Measurements from ENCODE around the gene PET100.

PET100 gene

GRCh38 chr19:7597689-7598088, 31.9 kb upstream of the PET100 start:
- no peak overlapping the region for H3K4me2 ChIP-seq (ENCODE audit: low read length)
- H3K36me3 ChIP-seq (ENCODE audit: control insufficient read depth, low read length), result no peaks in the 10 kb centered on the region
- H3K27ac ChIP-seq (ENCODE audit: low read depth, low read length), result no peak overlapping the region
- H3K27me3 ChIP-seq (ENCODE audit: control insufficient read depth, low read length), result peaks cover 17% of the 10 kb centered on the region
- H3K4me1 ChIP-seq (ENCODE audit: control insufficient read depth, low read length), result peaks cover 6% of the 10 kb centered on the region
- no peak overlapping the region for H3K4me3 ChIP-seq (ENCODE audit: low read length)
- H3K9me2 ChIP-seq (replicated peaks; ENCODE audit: control insufficient read depth, low read length), result no peaks in the 10 kb centered on the region
- H3K79me2 ChIP-seq (ENCODE audit: control insufficient read depth, low read length), result no peaks in the 10 kb centered on the region
- TF ChIP-seq EZH2phosphoT487 (IDR thresholded peaks at IDR 0.05; ENCODE audit: borderline replicate concordance, low read length), result no peak
- TF ChIP-seq, protein P1, sequence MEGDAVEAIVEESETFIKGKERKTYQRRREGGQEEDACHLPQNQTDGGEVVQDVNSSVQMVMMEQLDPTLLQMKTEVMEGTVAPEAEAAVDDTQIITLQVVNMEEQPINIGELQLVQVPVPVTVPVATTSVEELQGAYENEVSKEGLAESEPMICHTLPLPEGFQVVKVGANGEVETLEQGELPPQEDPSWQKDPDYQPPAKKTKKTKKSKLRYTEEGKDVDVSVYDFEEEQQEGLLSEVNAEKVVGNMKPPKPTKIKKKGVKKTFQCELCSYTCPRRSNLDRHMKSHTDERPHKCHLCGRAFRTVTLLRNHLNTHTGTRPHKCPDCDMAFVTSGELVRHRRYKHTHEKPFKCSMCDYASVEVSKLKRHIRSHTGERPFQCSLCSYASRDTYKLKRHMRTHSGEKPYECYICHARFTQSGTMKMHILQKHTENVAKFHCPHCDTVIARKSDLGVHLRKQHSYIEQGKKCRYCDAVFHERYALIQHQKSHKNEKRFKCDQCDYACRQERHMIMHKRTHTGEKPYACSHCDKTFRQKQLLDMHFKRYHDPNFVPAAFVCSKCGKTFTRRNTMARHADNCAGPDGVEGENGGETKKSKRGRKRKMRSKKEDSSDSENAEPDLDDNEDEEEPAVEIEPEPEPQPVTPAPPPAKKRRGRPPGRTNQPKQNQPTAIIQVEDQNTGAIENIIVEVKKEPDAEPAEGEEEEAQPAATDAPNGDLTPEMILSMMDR (IDR thresholded peaks at IDR 0.05; ENCODE audit: low read depth, low read length, poor library complexity, severe bottlenecking), result no peak
- no peaks in the 10 kb centered on the region for H4K20me1 ChIP-seq (ENCODE audit: control insufficient read depth, insufficient read depth, low read depth, low read length)
- H3F3A ChIP-seq (ENCODE audit: control insufficient read depth, insufficient read depth), result no peaks in the 10 kb centered on the region
- H3K9me3 ChIP-seq (ENCODE audit: control insufficient read depth, insufficient read depth, low read length), result no peaks in the 10 kb centered on the region

GRCh38 chr19:7598180-7598579, 31.4 kb upstream of the PET100 start:
- Histone ChIP-seq H3K27ac (ENCODE audit: low read depth, low read length) (no peak overlapping the region), H3K27me3 (ENCODE audit: control insufficient read depth, low read length) (peaks cover 17% of the 10 kb centered on the region), H3K79me2 (ENCODE audit: control insufficient read depth, low read length) (no peaks in the 10 kb centered on the region), H3K4me1 (ENCODE audit: control insufficient read depth, low read length) (peaks cover 6% of the 10 kb centered on the region), H3F3A (ENCODE audit: control insufficient read depth, insufficient read depth) (no peaks in the 10 kb centered on the region), H3K9me2 (replicated peaks; ENCODE audit: control insufficient read depth, low read length) (no peaks in the 10 kb centered on the region), H3K4me2 (ENCODE audit: low read length) (no peak overlapping the region), H4K20me1 (ENCODE audit: control insufficient read depth, insufficient read depth, low read depth, low read length) (no peaks in the 10 kb centered on the region), H3K9me3 (ENCODE audit: control insufficient read depth, insufficient read depth, low read length) (no peaks in the 10 kb centered on the region), H3K36me3 (ENCODE audit: control insufficient read depth, low read length) (no peaks in the 10 kb centered on the region), H3K4me3 (ENCODE audit: low read length) (no peak overlapping the region)
- TF ChIP-seq, protein P1 (IDR thresholded peaks at IDR 0.05; ENCODE audit: low read depth, low read length, poor library complexity, severe bottlenecking), result no peak
- TF ChIP-seq EZH2phosphoT487 (IDR thresholded peaks at IDR 0.05; ENCODE audit: borderline replicate concordance, low read length), result no peak

GRCh38 chr19:7600721-7601120, 28.9 kb upstream of the PET100 start:
- Histone ChIP-seq H3K9me3 (ENCODE audit: control insufficient read depth, insufficient read depth, low read length) (no peaks in the 10 kb centered on the region), H3K79me2 (ENCODE audit: control insufficient read depth, low read length) (no peaks in the 10 kb centered on the region), H3K4me3 (ENCODE audit: low read length) (no peak overlapping the region), H3K27ac (ENCODE audit: low read depth, low read length) (no peak overlapping the region), H3K9me2 (replicated peaks; ENCODE audit: control insufficient read depth, low read length) (no peaks in the 10 kb centered on the region), H4K20me1 (ENCODE audit: control insufficient read depth, insufficient read depth, low read depth, low read length) (no peaks in the 10 kb centered on the region), H3K36me3 (ENCODE audit: control insufficient read depth, low read length) (no peaks in the 10 kb centered on the region), H3F3A (ENCODE audit: control insufficient read depth, insufficient read depth) (no peaks in the 10 kb centered on the region), H3K4me1 (ENCODE audit: control insufficient read depth, low read length) (peaks cover 6% of the 10 kb centered on the region), H3K4me2 (ENCODE audit: low read length) (no peak overlapping the region), H3K27me3 (ENCODE audit: control insufficient read depth, low read length) (peaks cover 14% of the 10 kb centered on the region)
- TF ChIP-seq, protein P1 (IDR thresholded peaks at IDR 0.05; ENCODE audit: low read depth, low read length, poor library complexity, severe bottlenecking), result no peak
- TF ChIP-seq EZH2phosphoT487 (IDR thresholded peaks at IDR 0.05; ENCODE audit: borderline replicate concordance, low read length), result no peak
